ENCODE measurements around the gene YES1. TPM values are rescaled to one million over a fixed set of nuclear protein-coding genes. Genes with fewer than 3 reads are reported as not detected.

The YES1 gene
- total and polyA plus RNA-seq, 2 of the 13 experiments (the other 11 are each of a cell fraction or from before 2014, with no cell fraction given): 17.2 to 70.8 TPM

DNA sequence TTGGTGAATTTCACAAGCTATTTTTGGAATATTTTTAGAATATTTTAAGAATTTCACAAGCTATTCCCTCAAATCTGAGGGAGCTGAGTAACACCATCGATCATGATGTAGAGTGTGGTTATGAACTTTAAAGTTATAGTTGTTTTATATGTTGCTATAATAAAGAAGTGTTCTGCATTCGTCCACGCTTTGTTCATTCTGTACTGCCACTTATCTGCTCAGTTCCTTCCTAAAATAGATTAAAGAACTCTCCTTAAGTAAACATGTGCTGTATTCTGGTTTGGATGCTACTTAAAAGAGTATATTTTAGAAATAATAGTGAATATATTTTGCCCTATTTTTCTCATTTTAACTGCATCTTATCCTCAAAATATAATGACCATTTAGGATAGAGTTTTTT lies 138.7 kb downstream of the YES1 start:
- intact Hi-C loops (cut with micrococcal nuclease; ENCODE audit: unreplicated experiment) (no loop called here), in situ Hi-C loops (cut with HindIII; ENCODE audit: extremely low pct_ligation_motif_present, low pct_unique_long_range_greater_than_20kb) (no loop called here)
- Histone ChIP-seq H4K20me1 (ENCODE audit: insufficient read depth, low read length) (no peaks in the 10 kb centered on the region; the same call in 1 of the 2 replicates), H3K36me3 (replicated peaks in 1 of 2; ENCODE audit: control insufficient read depth in 1 of 2, insufficient read depth in 2 of 2, low read length in 2 of 2) (peaks cover 27 to 92% of the 10 kb centered on the region in 2 experiments), H3K4me3 (replicated peaks in 1 of 3; ENCODE audit: insufficient read depth in 1 of 3, low read depth in 2 of 3, low read length in 3 of 3) (no peak overlapping the region), H3K9ac (ENCODE audit: insufficient read depth, low read depth, low read length) (no peak overlapping the region), H3K79me2 (ENCODE audit: insufficient read depth, low read length) (no peaks in the 10 kb centered on the region), H3K4me2 (ENCODE audit: low read depth, low read length) (no peak overlapping the region), H3K27me3 (ENCODE audit: control insufficient read depth in 1 of 2, insufficient read depth in 2 of 2, low read length in 2 of 2) (no peaks in the 10 kb centered on the region), H3K27ac (ENCODE audit: extremely low read length, insufficient read depth, low read length) (no peak overlapping the region), H3K4me1 (ENCODE audit: insufficient read depth, low read length) (peaks cover 4% of the 10 kb centered on the region; the same call in 1 of the 2 replicates), H2AFZ (ENCODE audit: low read length) (no peak overlapping the region), H3K9me3 (ENCODE audit: low read length) (no peaks in the 10 kb centered on the region)
- CTCF ChIA-PET (ENCODE audit: low intra/inter-chr PET ratio, low total read pairs): no interaction called here
- POLR2A ChIA-PET: interaction anchor here (1.5 kb wide), 1 partner anchor 15 kb away, joined by 6 read pairs; no protein-coding TSS in a partner anchor
- DNase-seq (ENCODE audit: low spot score) (no peak), FAIRE-seq (no peak), ATAC-seq (no peak)
- BruUV-seq (replicated peaks): TSS peak; percentile 27
- WGBS (ENCODE audit: low lambda C conversion rate): 97% methylated on average over 3 of the region's 3 CpGs
- TF ChIP-seq STAT5B (CRISPR knock-in tag; IDR thresholded peaks at IDR 0.05) (no peak), ZEB1 (IDR thresholded peaks at IDR 0.05; ENCODE audit: insufficient replicate concordance, low read depth) (no peak), ZNF329 (CRISPR knock-in tag; IDR thresholded peaks at IDR 0.05; ENCODE audit: low read depth) (no peak), RARG (CRISPR knock-in tag; IDR thresholded peaks at IDR 0.05; ENCODE audit: low read depth) (no peak), NR2F2 (IDR thresholded peaks at IDR 0.05; ENCODE audit: borderline replicate concordance, low read depth) (no peak), RFX1 (IDR thresholded peaks at IDR 0.05) (no peak), ZBTB38 (CRISPR knock-in tag; IDR thresholded peaks at IDR 0.05) (no peak), ARNT (IDR thresholded peaks at IDR 0.05) (no peak), SMAD3 (CRISPR knock-in tag; IDR thresholded peaks at IDR 0.05) (no peak), SIX4 (CRISPR knock-in tag; IDR thresholded peaks at IDR 0.05) (no peak), ZNF713 (CRISPR knock-in tag; IDR thresholded peaks at IDR 0.05) (no peak), FOXA1 (IDR thresholded peaks at IDR 0.05) (no peak), FOXA1 (CRISPR knock-in tag; IDR thresholded peaks at IDR 0.05) (no peak)
- TF ChIP-seq, protein P1, sequence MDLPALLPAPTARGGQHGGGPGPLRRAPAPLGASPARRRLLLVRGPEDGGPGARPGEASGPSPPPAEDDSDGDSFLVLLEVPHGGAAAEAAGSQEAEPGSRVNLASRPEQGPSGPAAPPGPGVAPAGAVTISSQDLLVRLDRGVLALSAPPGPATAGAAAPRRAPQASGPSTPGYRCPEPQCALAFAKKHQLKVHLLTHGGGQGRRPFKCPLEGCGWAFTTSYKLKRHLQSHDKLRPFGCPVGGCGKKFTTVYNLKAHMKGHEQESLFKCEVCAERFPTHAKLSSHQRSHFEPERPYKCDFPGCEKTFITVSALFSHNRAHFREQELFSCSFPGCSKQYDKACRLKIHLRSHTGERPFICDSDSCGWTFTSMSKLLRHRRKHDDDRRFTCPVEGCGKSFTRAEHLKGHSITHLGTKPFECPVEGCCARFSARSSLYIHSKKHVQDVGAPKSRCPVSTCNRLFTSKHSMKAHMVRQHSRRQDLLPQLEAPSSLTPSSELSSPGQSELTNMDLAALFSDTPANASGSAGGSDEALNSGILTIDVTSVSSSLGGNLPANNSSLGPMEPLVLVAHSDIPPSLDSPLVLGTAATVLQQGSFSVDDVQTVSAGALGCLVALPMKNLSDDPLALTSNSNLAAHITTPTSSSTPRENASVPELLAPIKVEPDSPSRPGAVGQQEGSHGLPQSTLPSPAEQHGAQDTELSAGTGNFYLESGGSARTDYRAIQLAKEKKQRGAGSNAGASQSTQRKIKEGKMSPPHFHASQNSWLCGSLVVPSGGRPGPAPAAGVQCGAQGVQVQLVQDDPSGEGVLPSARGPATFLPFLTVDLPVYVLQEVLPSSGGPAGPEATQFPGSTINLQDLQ (CRISPR knock-in tag; IDR thresholded peaks at IDR 0.05): no peak
- TF ChIP-seq, protein P2, sequence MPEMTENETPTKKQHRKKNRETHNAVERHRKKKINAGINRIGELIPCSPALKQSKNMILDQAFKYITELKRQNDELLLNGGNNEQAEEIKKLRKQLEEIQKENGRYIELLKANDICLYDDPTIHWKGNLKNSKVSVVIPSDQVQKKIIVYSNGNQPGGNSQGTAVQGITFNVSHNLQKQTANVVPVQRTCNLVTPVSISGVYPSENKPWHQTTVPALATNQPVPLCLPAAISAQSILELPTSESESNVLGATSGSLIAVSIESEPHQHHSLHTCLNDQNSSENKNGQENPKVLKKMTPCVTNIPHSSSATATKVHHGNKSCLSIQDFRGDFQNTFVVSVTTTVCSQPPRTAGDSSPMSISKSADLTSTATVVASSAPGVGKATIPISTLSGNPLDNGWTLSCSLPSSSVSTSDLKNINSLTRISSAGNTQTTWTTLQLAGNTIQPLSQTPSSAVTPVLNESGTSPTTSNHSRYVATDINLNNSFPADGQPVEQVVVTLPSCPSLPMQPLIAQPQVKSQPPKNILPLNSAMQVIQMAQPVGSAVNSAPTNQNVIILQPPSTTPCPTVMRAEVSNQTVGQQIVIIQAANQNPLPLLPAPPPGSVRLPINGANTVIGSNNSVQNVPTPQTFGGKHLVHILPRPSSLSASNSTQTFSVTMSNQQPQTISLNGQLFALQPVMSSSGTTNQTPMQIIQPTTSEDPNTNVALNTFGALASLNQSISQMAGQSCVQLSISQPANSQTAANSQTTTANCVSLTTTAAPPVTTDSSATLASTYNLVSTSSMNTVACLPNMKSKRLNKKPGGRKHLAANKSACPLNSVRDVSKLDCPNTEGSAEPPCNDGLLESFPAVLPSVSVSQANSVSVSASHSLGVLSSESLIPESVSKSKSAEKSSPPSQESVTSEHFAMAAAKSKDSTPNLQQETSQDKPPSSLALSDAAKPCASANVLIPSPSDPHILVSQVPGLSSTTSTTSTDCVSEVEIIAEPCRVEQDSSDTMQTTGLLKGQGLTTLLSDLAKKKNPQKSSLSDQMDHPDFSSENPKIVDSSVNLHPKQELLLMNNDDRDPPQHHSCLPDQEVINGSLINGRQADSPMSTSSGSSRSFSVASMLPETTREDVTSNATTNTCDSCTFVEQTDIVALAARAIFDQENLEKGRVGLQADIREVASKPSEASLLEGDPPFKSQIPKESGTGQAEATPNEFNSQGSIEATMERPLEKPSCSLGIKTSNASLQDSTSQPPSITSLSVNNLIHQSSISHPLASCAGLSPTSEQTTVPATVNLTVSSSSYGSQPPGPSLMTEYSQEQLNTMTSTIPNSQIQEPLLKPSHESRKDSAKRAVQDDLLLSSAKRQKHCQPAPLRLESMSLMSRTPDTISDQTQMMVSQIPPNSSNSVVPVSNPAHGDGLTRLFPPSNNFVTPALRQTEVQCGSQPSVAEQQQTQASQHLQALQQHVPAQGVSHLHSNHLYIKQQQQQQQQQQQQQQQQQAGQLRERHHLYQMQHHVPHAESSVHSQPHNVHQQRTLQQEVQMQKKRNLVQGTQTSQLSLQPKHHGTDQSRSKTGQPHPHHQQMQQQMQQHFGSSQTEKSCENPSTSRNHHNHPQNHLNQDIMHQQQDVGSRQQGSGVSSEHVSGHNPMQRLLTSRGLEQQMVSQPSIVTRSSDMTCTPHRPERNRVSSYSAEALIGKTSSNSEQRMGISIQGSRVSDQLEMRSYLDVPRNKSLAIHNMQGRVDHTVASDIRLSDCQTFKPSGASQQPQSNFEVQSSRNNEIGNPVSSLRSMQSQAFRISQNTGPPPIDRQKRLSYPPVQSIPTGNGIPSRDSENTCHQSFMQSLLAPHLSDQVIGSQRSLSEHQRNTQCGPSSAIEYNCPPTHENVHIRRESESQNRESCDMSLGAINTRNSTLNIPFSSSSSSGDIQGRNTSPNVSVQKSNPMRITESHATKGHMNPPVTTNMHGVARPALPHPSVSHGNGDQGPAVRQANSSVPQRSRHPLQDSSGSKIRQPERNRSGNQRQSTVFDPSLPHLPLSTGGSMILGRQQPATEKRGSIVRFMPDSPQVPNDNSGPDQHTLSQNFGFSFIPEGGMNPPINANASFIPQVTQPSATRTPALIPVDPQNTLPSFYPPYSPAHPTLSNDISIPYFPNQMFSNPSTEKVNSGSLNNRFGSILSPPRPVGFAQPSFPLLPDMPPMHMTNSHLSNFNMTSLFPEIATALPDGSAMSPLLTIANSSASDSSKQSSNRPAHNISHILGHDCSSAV (CRISPR knock-in tag; IDR thresholded peaks at IDR 0.05; ENCODE audit: borderline replicate concordance): no peak

Measured in HepG2 (cell line).